ENCODE data around the gene PRAMEF1.
"Not testable (repeated sequence)": the region's sequence is repeated elsewhere in the genome, so short reads cannot be mapped to it uniquely, and the experiment has no call there.

Gene PRAMEF1

DNA sequence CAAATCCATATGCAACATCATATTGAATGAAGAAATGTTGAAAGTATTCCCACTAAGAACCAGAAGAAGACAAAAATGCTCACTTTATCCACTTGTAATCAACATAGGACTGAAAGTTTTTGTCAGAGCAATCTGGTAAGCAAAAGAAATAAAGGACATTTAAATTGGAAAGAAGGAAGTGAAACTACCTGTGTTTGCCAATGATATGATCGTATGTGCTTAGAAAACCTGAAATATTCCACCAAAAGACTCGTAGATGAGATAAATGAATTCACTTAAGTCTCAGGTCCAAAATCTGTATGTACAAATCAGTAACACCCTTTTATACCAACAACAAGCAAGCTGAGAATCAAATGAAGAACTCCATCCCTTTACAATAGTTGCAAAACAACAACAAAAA, 8.5 kb downstream of the PRAMEF1 start:
- no peak overlapping the region for H3K27ac Mint-ChIP-seq

GRCh38 chr1:12809933-12810332, 18.7 kb downstream of the PRAMEF1 start:
- H3K27me3 Mint-ChIP-seq: peaks cover 16% of the 10 kb centered on the region
- no peak for ATAC-seq

More for the DNA sequence above, 8.5 kb downstream of the PRAMEF1 start:
- DNase-seq: no peak
- Mint-ChIP-seq H3K36me3 (ENCODE audit: low read depth) (no peaks in the 10 kb centered on the region), H3K4me3 (no peak overlapping the region), H3K27me3 (peaks cover 7% of the 10 kb centered on the region), H3K4me1 (no peaks in the 10 kb centered on the region), H3K9me3 (peaks cover 2% of the 10 kb centered on the region)
- ATAC-seq: no peak

GRCh38 chr1:12810691-12811408, 19.7 kb downstream of the PRAMEF1 start:
- Mint-ChIP-seq H3K27me3 (peaks cover 16% of the 10 kb centered on the region), H3K4me3 (no peak overlapping the region), H3K27ac (no peak overlapping the region), H3K9me3 (no peaks in the 10 kb centered on the region), H3K36me3 (ENCODE audit: low read depth) (no peaks in the 10 kb centered on the region), H3K4me1 (no peaks in the 10 kb centered on the region)
- DNase-seq: no peak
- no peak for ATAC-seq

More at GRCh38 chr1:12809933-12810332, 18.7 kb downstream of the PRAMEF1 start:
- Mint-ChIP-seq H3K9me3 (peaks cover 4% of the 10 kb centered on the region), H3K4me1 (no peaks in the 10 kb centered on the region), H3K4me3 (no peak overlapping the region), H3K27ac (no peak overlapping the region), H3K36me3 (ENCODE audit: low read depth) (no peaks in the 10 kb centered on the region)
- DNase-seq: no peak

DNA sequence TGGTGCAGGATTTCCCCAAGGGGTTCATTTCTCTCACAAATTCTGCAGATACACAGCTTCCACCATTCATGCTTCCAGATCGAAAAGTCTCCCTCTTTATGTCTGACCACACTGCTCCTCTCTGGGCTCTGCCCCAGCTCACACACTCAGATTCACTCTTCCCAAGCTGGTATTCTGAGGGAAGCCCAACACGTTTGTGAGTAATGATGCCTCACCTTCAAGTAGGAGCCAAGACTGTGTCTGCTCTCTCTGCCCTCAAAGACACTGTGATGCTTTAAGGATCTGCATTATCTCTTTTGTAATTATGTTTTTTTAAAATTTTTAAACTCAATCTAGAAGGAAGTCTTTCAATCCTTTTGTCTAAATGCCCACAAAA, 20.2 kb downstream of the PRAMEF1 start:
- Mint-ChIP-seq H3K9me3 (no peaks in the 10 kb centered on the region), H3K36me3 (ENCODE audit: low read depth) (no peaks in the 10 kb centered on the region), H3K4me1 (no peaks in the 10 kb centered on the region), H3K27ac (no peak overlapping the region), H3K4me3 (no peak overlapping the region), H3K27me3 (peaks cover 15% of the 10 kb centered on the region)
- ATAC-seq: no peak
- DNase-seq: no peak

DNA sequence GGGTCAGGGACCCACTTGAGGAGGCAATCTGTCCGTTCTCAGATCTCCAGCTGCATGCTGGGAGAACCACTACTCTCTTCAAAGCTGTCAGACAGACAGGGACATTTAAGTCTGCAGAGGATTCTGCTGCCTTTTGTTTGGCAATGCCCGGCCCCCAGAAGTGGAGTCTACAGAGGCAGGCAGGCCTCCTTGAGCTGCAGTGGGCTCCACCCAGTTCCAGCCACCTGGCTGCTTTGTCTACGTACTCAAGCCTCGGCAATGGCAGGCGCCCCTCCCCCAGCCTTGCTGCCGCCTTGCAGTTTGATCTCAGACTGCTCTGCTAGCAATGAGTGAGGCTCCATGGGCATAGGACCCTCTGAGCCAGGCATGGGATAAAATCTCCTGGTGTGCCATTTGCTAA, 27.9 kb downstream of the PRAMEF1 start:
- not testable (repeated sequence) for ATAC-seq

GRCh38 chr1:12831310-12831709, 40.1 kb downstream of the PRAMEF1 start, which contains the start of gene PRAMEF11:
TSS of gene PRAMEF11 (minus strand) at chr1:12831410. CDS start at chr1:12828789, 2,621 bp downstream.
- not testable (repeated sequence) for H3K4me3 Mint-ChIP-seq; H3K27ac Mint-ChIP-seq; ATAC-seq; H3K4me1 Mint-ChIP-seq; H3K9me3 Mint-ChIP-seq; H3K27me3 Mint-ChIP-seq; H3K36me3 Mint-ChIP-seq (ENCODE audit: low read depth); DNase-seq

More for the DNA sequence above, 27.9 kb downstream of the PRAMEF1 start:
- not testable (repeated sequence) for H3K9me3 Mint-ChIP-seq; DNase-seq; H3K4me3 Mint-ChIP-seq; H3K4me1 Mint-ChIP-seq; H3K36me3 Mint-ChIP-seq (ENCODE audit: low read depth); H3K27ac Mint-ChIP-seq
- peaks cover 21% of the 10 kb centered on the region for H3K27me3 Mint-ChIP-seq

GRCh38 chr1:12833251-12833650, 42.1 kb downstream of the PRAMEF1 start:
- not testable (repeated sequence) for DNase-seq; ATAC-seq; H3K4me1 Mint-ChIP-seq; H3K4me3 Mint-ChIP-seq; H3K27ac Mint-ChIP-seq; H3K9me3 Mint-ChIP-seq; H3K36me3 Mint-ChIP-seq (ENCODE audit: low read depth); H3K27me3 Mint-ChIP-seq

All from activated naive CD8-positive, alpha-beta T cell treated with anti-CD3 and anti-CD28 coated beads, Interleukin-2, amount 50 U/mL, for 24 hours (primary cell).